T-helper 9 cell (primary cell): Measurements from ENCODE around the gene NUAK1.

ENCODE experiments used
- DNase-seq: peaks from one replicate; pipeline ENCODE4 v3.0.0-alpha.2; 2020

The NUAK1 gene

GRCh38 chr12:106080791-106081170 lies 58.0 kb downstream of the NUAK1 start:
- no peak for DNase-seq

- no peak for DNase-seq
These were observed 58.5 kb downstream of the NUAK1 start for GRCh38 chr12:106080041-106080790.

- no peak for DNase-seq
These were observed 59.5 kb downstream of the NUAK1 start for GRCh38 chr12:106079148-106079738.

DNA sequence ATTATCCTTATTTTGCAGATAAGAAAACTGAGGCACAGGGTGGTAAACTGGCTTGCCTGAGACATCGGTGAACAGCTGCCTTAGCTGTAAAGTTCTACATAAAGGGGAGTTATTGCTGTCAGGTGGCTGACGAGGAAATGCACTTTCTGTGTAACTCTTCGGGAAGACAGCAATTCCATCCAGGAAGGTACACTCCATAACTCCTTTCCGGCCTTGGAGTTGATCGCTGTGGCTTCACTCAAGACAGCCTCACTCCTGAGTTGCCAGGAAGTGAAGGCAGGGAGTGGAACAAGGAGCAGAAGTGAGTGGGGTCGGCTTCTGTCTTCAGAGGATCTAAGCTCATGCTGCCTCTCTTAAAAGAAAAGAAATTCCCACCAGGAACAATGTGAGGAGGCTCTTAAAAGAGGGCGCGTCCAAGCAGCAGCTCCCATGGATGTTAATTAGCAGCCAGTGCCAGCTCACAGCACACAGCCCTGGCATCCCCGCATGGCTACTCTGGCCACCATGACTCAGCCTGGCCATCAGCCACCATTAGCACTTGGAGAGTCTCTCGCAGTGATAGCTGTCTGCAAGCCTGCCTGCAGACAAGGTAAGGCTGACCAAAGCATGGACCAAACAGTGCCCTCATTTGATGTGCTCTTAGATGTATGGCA lies 60.3 kb downstream of the NUAK1 start:
- no peak for DNase-seq

GRCh38 chr12:106074706-106075392 lies 63.9 kb downstream of the NUAK1 start:
- DNase-seq: no peak

DNA sequence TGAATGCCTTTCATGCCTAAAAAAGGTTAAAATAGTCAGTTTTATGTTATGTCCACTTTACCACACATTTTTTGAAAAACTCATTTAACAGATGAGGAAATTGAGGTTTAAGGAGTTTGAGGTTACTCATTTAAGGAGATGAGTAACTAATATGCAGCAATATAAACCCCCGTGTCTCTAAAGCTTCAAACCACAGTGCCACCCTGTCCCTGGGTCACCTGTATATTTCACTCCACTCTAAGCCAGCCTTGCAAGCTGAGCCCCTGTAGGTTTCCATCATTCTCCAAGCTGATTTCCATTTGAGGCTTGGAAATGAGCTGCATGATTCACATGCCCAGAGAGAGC lies 64.4 kb downstream of the NUAK1 start:
- no peak for DNase-seq

DNA sequence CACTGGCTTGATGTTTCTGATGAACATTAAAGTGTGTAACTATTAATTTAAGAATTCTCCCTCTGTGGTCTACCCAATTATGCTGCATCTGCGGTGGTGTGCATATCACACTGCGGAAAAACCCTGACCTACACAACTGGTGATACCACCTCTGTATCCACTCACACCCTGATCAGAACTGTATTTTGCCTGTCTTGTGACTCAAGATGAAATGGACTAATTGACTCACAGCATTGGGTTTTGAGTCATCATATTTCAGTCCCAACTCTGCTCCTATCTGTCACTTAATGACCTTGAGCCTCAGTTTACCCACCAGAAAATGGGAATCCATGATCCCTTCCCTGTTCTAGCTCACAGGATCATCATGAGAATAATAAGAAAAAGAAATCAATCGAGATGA lies 65.6 kb downstream of the NUAK1 start:
- no peak for DNase-seq

- no peak for DNase-seq
These were observed 66.0 kb downstream of the NUAK1 start for GRCh38 chr12:106072751-106073150.

GRCh38 chr12:106071686-106072085 lies 67.1 kb downstream of the NUAK1 start:
- no peak for DNase-seq

GRCh38 chr12:106070611-106071010 lies 68.1 kb downstream of the NUAK1 start:
- no peak for DNase-seq

- DNase-seq: no peak
These were observed 68.6 kb downstream of the NUAK1 start for GRCh38 chr12:106070147-106070546.

GRCh38 chr12:106068296-106068695 lies 70.5 kb downstream of the NUAK1 start:
- no peak for DNase-seq

DNA sequence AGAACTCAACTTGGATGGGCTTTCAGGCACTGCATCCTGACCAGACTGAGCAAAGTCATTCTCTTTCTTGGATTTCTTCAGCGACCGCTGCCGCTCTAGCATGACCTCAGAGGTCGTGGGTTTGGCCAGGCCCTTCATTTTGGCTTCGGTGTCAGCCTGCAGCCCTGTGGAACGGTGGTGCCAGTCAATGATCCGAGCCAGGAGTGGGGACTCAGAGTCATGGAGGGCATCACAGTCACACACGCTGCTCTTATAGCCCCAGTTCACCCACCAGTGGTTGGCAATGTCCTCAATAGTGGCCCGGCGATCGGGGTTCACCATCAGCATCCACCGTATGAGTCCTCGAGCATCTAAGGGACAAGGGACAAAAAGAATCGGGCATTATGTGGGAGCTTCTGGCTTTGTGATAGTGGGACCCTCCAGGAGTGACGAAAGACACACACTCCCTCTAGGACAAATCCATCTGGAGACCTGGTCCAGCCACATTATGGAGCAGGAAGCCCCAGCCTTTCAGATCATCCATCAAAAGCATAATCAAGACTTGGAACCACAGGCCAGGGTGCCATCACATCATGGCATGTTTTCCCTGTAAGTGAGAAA lies 71.0 kb downstream of the NUAK1 start:
- no peak for DNase-seq

- DNase-seq: no peak
These were observed 71.9 kb downstream of the NUAK1 start for GRCh38 chr12:106066726-106067325.

DNA sequence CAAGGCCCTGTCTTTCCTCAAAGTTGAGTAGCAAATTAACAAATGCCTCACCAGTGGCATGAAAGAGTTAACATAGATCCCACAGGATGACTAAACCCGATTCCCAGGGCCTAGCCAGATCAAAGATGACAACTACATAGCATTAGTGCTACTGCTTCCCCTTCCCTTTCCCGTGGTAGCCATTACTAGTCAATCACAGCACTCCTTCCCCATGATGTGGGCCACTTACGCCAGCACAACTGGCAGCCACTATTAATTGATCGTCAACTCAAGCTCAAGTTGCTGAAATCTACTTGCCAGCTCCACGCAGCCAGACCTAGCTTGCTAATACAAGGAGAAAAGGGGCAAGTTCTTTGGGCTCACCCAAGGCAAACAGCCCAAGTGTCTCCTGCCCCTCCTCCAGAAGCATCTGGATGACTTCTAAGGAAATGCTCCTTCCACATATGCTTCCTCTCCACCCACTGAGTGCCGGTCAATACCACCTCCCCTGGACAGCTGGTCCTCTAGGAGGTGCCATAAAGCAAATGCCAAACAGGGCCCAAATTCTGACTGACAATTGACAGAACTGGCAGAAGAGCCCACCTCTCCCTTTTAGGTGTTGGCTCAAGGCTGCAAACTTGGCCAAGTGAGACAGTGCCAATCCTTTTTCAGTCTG lies 72.6 kb downstream of the NUAK1 start:
- no peak for DNase-seq

DNA sequence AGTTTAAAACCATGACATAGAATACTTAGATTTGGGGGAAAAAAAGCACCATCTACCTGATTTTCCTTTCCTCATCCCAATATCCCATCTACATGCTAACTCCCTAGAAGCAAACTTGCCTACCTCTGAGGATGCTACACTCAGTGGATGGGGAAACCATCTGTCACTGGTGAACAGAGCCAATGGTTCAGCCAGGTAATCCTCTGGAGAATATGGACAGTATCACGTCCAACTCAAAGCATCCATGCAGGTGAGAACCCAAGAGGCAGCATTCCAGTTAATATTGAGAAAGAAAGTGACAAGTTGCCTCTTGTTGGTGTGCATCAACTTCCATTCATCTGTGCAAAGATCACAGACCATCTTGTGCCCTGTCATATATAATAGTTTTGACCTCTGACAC lies 73.2 kb downstream of the NUAK1 start:
- DNase-seq: no peak

- no peak for DNase-seq
These were observed 74.1 kb downstream of the NUAK1 start for GRCh38 chr12:106064721-106065021.

DNA sequence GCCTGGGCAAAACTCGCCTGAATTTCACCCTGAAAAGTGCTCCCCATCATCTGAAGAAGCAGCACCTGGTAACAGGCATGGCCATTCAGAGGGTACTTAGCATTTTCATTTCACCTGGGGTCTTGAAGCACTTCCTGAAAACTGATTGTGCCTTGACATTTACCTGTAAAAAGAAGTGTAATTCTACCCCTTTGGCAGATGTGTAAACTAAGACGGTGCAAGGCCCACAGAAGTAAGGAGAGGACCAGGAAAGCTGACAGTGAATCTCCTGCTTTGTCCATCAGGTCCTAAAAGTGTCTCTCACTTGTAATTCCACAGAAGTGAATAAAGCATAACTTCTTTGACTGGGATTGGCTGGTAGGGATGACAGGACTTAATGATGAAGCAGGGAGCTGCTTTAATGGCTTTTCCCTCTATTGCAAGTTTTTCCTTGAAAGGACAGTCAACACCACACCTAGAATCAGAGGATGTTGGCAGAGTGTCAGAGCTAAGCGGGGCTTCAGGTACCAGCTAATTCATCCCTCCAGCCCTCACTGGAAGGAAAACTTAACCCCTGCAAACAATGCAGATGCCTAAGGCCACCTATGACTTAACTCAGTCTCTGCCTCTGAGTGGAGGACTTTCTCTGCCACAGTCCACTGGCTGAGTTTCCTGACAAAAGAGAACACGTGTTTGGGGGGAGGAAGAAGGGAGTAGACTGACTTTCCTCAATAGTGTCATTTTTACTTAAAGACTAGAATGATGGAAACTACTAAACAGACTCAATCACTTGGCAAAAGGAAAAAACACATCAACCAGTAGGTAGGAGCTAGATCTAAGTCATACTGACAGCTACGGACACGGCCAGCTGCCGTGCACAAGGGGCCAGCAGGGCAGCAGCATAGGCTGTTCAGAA lies 74.7 kb downstream of the NUAK1 start:
- DNase-seq: no peak

GRCh38 chr12:106062693-106063092 lies 76.1 kb downstream of the NUAK1 start:
- no peak for DNase-seq

GRCh38 chr12:106058256-106059182 lies 80.2 kb downstream of the NUAK1 start:
- no peak for DNase-seq
